Measurements from ENCODE around the gene TMED7. TPM values are rescaled to one million over a fixed set of nuclear protein-coding genes. Genes with fewer than 3 reads are reported as not detected.

Gene TMED7
- total and polyA plus RNA-seq, 2 of the 4 experiments (the other 2 are of a cell fraction) = 75.6 to 86.7 TPM

GRCh38 chr5:115634343-115635132 lies 8.7 kb upstream of the TMED7 start:
- in situ Hi-C loops (cut with MboI; ENCODE audit: low sequenced_read_pairs) = no loop called here
- Histone ChIP-seq H2BK5ac (ENCODE audit: low read depth, low read length, poor library complexity, severe bottlenecking) (peak overlapping the region; percentile 28), H4K8ac (ENCODE audit: low read depth in 2 of 2, low read length in 2 of 2) (peak overlapping the region; percentile 78 to 84; a peak in 3 of 4 replicates), H3K18ac (ENCODE audit: low read depth, low read length) (peak overlapping the region; percentile 35; the same call in 1 of the 2 replicates), H3K9ac (ENCODE audit: low read depth, low read length) (peak overlapping the region; percentile 72; the same call in 1 of the 2 replicates), H2BK15ac (ENCODE audit: low read depth, low read length) (no peak overlapping the region), H2BK20ac (ENCODE audit: low read depth, low read length) (0 out of 2 replicates have a peak overlapping the region, but pooled peaks have one; percentile 31), H3K4me2 (ENCODE audit: low read depth, low read length) (peak overlapping the region; percentile 88; the same call in 1 of the 2 replicates), H3K4me1 (ENCODE audit: control insufficient read depth, insufficient read depth, low read length) (no peaks in the 10 kb centered on the region), H3K36me3 (ENCODE audit: control insufficient read depth, insufficient read depth, low read length) (no peaks in the 10 kb centered on the region), H4K20me1 (ENCODE audit: insufficient read depth, low read length) (no peaks in the 10 kb centered on the region), H3K27me3 (ENCODE audit: control insufficient read depth, insufficient read depth, low read length) (peaks cover 3% of the 10 kb centered on the region), H3K23ac (ENCODE audit: low read depth, low read length) (no peak overlapping the region; the same call in 1 of the 2 replicates), H4K5ac (ENCODE audit: low read depth, low read length) (peak overlapping the region; percentile 43; the same call in 1 of the 2 replicates), H2AFZ (replicated peaks; ENCODE audit: low read length, poor library complexity) (peak overlapping the region; percentile 64), H3K4me3 (ENCODE audit: insufficient read depth, low read depth, low read length) (peak overlapping the region; percentile 41), H3K79me1 (ENCODE audit: low read depth in 1 of 2, low read length in 2 of 2) (no peaks in the 10 kb centered on the region), H2AK5ac (ENCODE audit: low read depth, low read length) (no peak overlapping the region), H3K14ac (replicated peaks; ENCODE audit: low read depth, low read length) (peak overlapping the region; percentile 53; the same call in 1 of the 2 replicates), H2BK120ac (ENCODE audit: low read depth, low read length) (peak overlapping the region; percentile 54; the same call in 1 of the 2 replicates), H3K9me1 (ENCODE audit: insufficient read depth, low read length) (no peaks in the 10 kb centered on the region), H3K56ac (ENCODE audit: extremely low read depth, insufficient read depth, low read length) (peak overlapping the region; percentile 67; the same call in 1 of the 2 replicates), H2AK9ac (replicated peaks; ENCODE audit: low read depth, low read length, poor library complexity) (no peak overlapping the region), H4K91ac (ENCODE audit: insufficient read depth, low read depth, low read length) (no peak overlapping the region), H3K4ac (ENCODE audit: low read depth, low read length) (peak overlapping the region; percentile 31; the same call in 1 of the 2 replicates), H3K27ac (ENCODE audit: insufficient read depth, low read length) (no peak overlapping the region), H3K9me3 (ENCODE audit: control insufficient read depth, insufficient read depth, low read length) (no peaks in the 10 kb centered on the region)
- no CpG with 5 or more reads among the region's 8 CpGs for WGBS, 2 experiments (ENCODE audit: extremely low coverage in 2 of 2, insufficient read length in 1 of 2)
- ChIA-PET POLR2A (ENCODE audit: unreplicated experiment) (interaction anchor here (0.7 kb wide), 1 partner anchor 310 kb away, joined by 4 read pairs; no protein-coding TSS in a partner anchor), CTCF (interaction anchor here (0.6 to 2.0 kb wide), 8 partner anchors 10 to 434 kb away, joined by 3 to 9 read pairs (median 3); partner anchors contain the start of gene ARL14EPL)
- intact Hi-C loops (cut with micrococcal nuclease) = loop anchor here (1.0 to 2.0 kb wide), 5 partner anchors 136 to 434 kb away; partner anchors contain the start of gene ARL14EPL
- DNase-seq (peak; percentile 80), ATAC-seq (ENCODE audit: low read depth) (peak; percentile 100)
- no TSS peak for BruUV-seq (replicated peaks)
- dilution Hi-C loops (cut with HindIII; ENCODE audit: low sequenced_read_pairs, unreplicated experiment) = no loop called here
- TF ChIP-seq MAZ (IDR thresholded peaks at IDR 0.05; ENCODE audit: borderline replicate concordance, low read depth, low read length) = peak; percentile 67; the same call in 1 of the 2 replicates
- peak; percentile 95 for TF ChIP-seq CTCF (conservative IDR thresholded peaks at IDR 0.05; ENCODE audit: low read depth, low read length)
- TF ChIP-seq, protein P1, sequence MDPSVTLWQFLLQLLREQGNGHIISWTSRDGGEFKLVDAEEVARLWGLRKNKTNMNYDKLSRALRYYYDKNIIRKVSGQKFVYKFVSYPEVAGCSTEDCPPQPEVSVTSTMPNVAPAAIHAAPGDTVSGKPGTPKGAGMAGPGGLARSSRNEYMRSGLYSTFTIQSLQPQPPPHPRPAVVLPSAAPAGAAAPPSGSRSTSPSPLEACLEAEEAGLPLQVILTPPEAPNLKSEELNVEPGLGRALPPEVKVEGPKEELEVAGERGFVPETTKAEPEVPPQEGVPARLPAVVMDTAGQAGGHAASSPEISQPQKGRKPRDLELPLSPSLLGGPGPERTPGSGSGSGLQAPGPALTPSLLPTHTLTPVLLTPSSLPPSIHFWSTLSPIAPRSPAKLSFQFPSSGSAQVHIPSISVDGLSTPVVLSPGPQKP (IDR thresholded peaks at IDR 0.05; ENCODE audit: borderline replicate concordance, low read depth, low read length) = no peak
- TF ChIP-seq NFE2L2 (IDR thresholded peaks at IDR 0.05; ENCODE audit: low read depth, low read length) = no peak
- TF ChIP-seq FOS (IDR thresholded peaks at IDR 0.05; ENCODE audit: low read depth, low read length) = no peak
- TF ChIP-seq BHLHE40 (IDR thresholded peaks at IDR 0.05; ENCODE audit: low read depth, low read length) = no peak
- TF ChIP-seq MXI1 (IDR thresholded peaks at IDR 0.05; ENCODE audit: borderline replicate concordance, low read depth, low read length) = no peak
- TF ChIP-seq USF2 (IDR thresholded peaks at IDR 0.05; ENCODE audit: low read depth, low read length) = no peak
- no peak for TF ChIP-seq CHD1 (IDR thresholded peaks at IDR 0.05; ENCODE audit: low read depth, low read length)
- no peak for TF ChIP-seq POLR2A (IDR thresholded peaks at IDR 0.05; ENCODE audit: low read depth, low read length)
- TF ChIP-seq SMC3 (IDR thresholded peaks at IDR 0.05; ENCODE audit: low read depth, low read length) = peak; percentile 84
- no peak for TF ChIP-seq CEBPB (IDR thresholded peaks at IDR 0.05; ENCODE audit: low read depth, low read length)
- TF ChIP-seq RFX5 (IDR thresholded peaks at IDR 0.05; ENCODE audit: low read depth, low read length) = no peak
